Keratinocyte (primary cell): Measurements from ENCODE around the gene JADE2. TPM values are rescaled to one million over a fixed set of nuclear protein-coding genes. Genes with fewer than 3 reads are reported as not detected.
A peak's percentile ranks its signal among the peaks of the same experiment; 100 is the strongest.

Experiments
- DNase-seq: peaks from one replicate; pipeline ENCODE4 v3.0.0-alpha.2; 2011; ENCODE audit warnings: low read depth, missing footprints, low spot score
- FAIRE-seq: peaks from 2 replicates; lab custom pipeline; 2011; peaks lifted over from hg19 to GRCh38; lab: Jason Lieb, UNC
- H2AFZ ChIP-seq: 2 replicates; pipeline ENCODE4 v1.6.0; 2012; ENCODE audit warnings: low read length, control low read depth, inconsistent platforms; ENCODE audit not compliant: control insufficient read depth
- H3K27ac ChIP-seq: 2 replicates; pipeline ENCODE4 v1.5.1; 2011; ENCODE audit warnings: low read length; ENCODE audit not compliant: control insufficient read depth, insufficient read depth
- H3K27me3 ChIP-seq: 3 replicates; pipeline ENCODE4 v1.6.0; 2011; ENCODE audit warnings: low read length; ENCODE audit not compliant: control insufficient read depth, insufficient read depth; ENCODE audit errors: extremely low read depth
- H3K36me3 ChIP-seq, 2 experiments: 2 replicates in 1 of 2; 3 replicates in 1 of 2; pipeline ENCODE4 v1.5.1; 2011; ENCODE audit warnings: low read length in 2 of 2, mild to moderate bottlenecking in 1 of 2; ENCODE audit not compliant: control insufficient read depth in 2 of 2, insufficient read depth in 2 of 2; ENCODE audit errors: extremely low read depth in 1 of 2
- H3K4me1 ChIP-seq: 3 replicates; pipeline ENCODE4 v1.5.1; 2011; ENCODE audit warnings: low read length; ENCODE audit not compliant: control insufficient read depth, insufficient read depth; ENCODE audit errors: extremely low read depth
- H3K4me2 ChIP-seq: 3 replicates; pipeline ENCODE4 v1.6.0; 2011; ENCODE audit warnings: low read depth, low read length; ENCODE audit not compliant: control insufficient read depth, insufficient read depth; ENCODE audit errors: extremely low read depth
- H3K4me3 ChIP-seq, 3 experiments: fragments of 200-600 bp in 1 of 3; sonication (generic) in 1 of 3; 2 replicates in 2 of 3; 3 replicates in 1 of 3; pipeline ENCODE4 v1.5.1; 2011 to 2016; ENCODE audit warnings: low read length in 3 of 3, mild to moderate bottlenecking in 3 of 3, control low read depth in 2 of 3, inconsistent platforms in 1 of 3, low read depth in 1 of 3, mixed read lengths in 1 of 3, mixed run types in 1 of 3, moderate library complexity in 1 of 3; ENCODE audit not compliant: control insufficient read depth in 2 of 3, insufficient read depth in 2 of 3; ENCODE audit errors: extremely low read depth in 1 of 3
- H3K79me2 ChIP-seq: 2 replicates; pipeline ENCODE4 v1.6.0; 2012; ENCODE audit warnings: low read length; ENCODE audit not compliant: control insufficient read depth, insufficient read depth
- H3K9ac ChIP-seq: 3 replicates; pipeline ENCODE4 v1.6.0; 2011; ENCODE audit warnings: low read length; ENCODE audit not compliant: control insufficient read depth, insufficient read depth; ENCODE audit errors: extremely low read depth
- H3K9me1 ChIP-seq: 3 replicates; pipeline ENCODE4 v1.6.0; 2011; ENCODE audit warnings: low read length; ENCODE audit not compliant: control insufficient read depth, insufficient read depth; ENCODE audit errors: extremely low read depth
- H3K9me3 ChIP-seq: 2 replicates; pipeline ENCODE4 v1.5.1; 2012; ENCODE audit warnings: low read depth, low read length; ENCODE audit not compliant: control insufficient read depth
- H4K20me1 ChIP-seq: 3 replicates; pipeline ENCODE4 v1.6.0; 2011; ENCODE audit warnings: low read length; ENCODE audit not compliant: control insufficient read depth, insufficient read depth; ENCODE audit errors: extremely low read depth
- CTCF ChIP-seq, 3 experiments: IDR thresholded peaks in 1 of 3; conservative IDR thresholded peaks in 1 of 3; optimal IDR thresholded peaks in 1 of 3; 2 replicates in 2 of 3; 3 replicates in 1 of 3; pipeline versions ENCODE3 to v1.5.1; 2011; ENCODE audit warnings: low read length in 3 of 3, mild to moderate bottlenecking in 3 of 3, moderate library complexity in 2 of 3, control low read depth in 1 of 3, inconsistent platforms in 1 of 3; ENCODE audit not compliant: insufficient read depth in 2 of 3; ENCODE audit errors: extremely low read depth in 1 of 3
- EZH2 ChIP-seq: IDR thresholded peaks from one replicate; pipeline ENCODE4 v1.6.1; 2012; ENCODE audit warnings: inconsistent platforms, mild to moderate bottlenecking, low read length, moderate library complexity
- dilution Hi-C: fragments of 300-500 bp; cut with MboI; formaldehyde crosslinking; loops from one replicate; pipeline ENCODE4 v1.7.0; 2020; ENCODE audit warnings: low sequenced_read_pairs; ENCODE audit not compliant: extremely low pct_ligation_motif_present
- polyA plus RNA-seq, 5 experiments: library from polyadenylated mRNA; depleted of rRNA in 3 of 5; stranded (reverse) in 3 of 5; stranded (forward) in 1 of 5; unstranded in 1 of 5; fragments of >200 nt; gene quantifications; 1 replicate in 1 of 5; 2 replicates in 3 of 5; 3 replicates in 1 of 5; pipeline versions ENCODE4 v1.2.1 to v1.2.3, GENCODE V29; 2011 to 2012; ENCODE audit warnings: missing spikeins in 2 of 5, low read depth in 1 of 5, low replicate concordance in 1 of 5

Gene JADE2
- polyA plus RNA-seq, 1 donor (not counting 4 experiments of a cell fraction or from before 2014, with no cell fraction given), result 11.1 TPM

GRCh38 chr5:134547999-134548658, 22.7 kb downstream of the JADE2 start:
- Histone ChIP-seq H3K27me3 (no peaks in the 10 kb centered on the region), H4K20me1 (peaks cover 4% of the 10 kb centered on the region), H3K36me3 (peaks cover 2 to 21% of the 10 kb centered on the region in 2 experiments), H3K9me1 (peaks cover 4% of the 10 kb centered on the region), H3K9me3 (no peaks in the 10 kb centered on the region), H3K27ac (no peak overlapping the region), H3K4me1 (peaks cover 30% of the 10 kb centered on the region), H3K4me3 (no peak overlapping the region), H3K4me2 (peak overlapping the region; percentile 6), H3K9ac (no peak overlapping the region), H3K79me2 (no peaks in the 10 kb centered on the region), H2AFZ (no peak overlapping the region)
- dilution Hi-C loops, result no loop called here
- DNase-seq, result no peak
- FAIRE-seq, result no peak
- TF ChIP-seq EZH2, result no peak

- Histone ChIP-seq H3K4me3 (no peak overlapping the region), H3K27me3 (no peaks in the 10 kb centered on the region), H3K4me2 (no peak overlapping the region), H2AFZ (no peak overlapping the region), H3K9ac (no peak overlapping the region), H3K9me1 (peaks cover 4% of the 10 kb centered on the region), H3K27ac (no peak overlapping the region), H3K79me2 (no peaks in the 10 kb centered on the region), H4K20me1 (peaks cover 4% of the 10 kb centered on the region), H3K9me3 (no peaks in the 10 kb centered on the region), H3K4me1 (peaks cover 37% of the 10 kb centered on the region), H3K36me3 (peaks cover 4 to 25% of the 10 kb centered on the region in 2 experiments)
- dilution Hi-C loops, result no loop called here
- no peak for TF ChIP-seq EZH2
- TF ChIP-seq CTCF (optimal IDR thresholded peaks at IDR 0.05 in 1 of 3, IDR thresholded peaks at IDR 0.05 in 1 of 3, conservative IDR thresholded peaks at IDR 0.05 in 1 of 3; ENCODE audit: extremely low read depth in 1 of 3, insufficient read depth in 2 of 3, low read length in 3 of 3), result no peak
- no peak for FAIRE-seq
- no peak for DNase-seq
Observed at GRCh38 chr5:134549714-134550113, 24.2 kb downstream of the JADE2 start.
